GM12801 (cell line): Measurements from ENCODE around the gene MLF1.

Experiments
- CTCF ChIP-seq: IDR thresholded peaks from one replicate; pipeline ENCODE4 v1.5.1; 2011; ENCODE audit warnings: control low read depth; ENCODE audit not compliant: insufficient read length; ENCODE audit errors: extremely low read depth

MLF1 gene

GRCh38 chr3:158539414-158540014 is 31.5 kb upstream of the MLF1 start:
- no peak for TF ChIP-seq CTCF

GRCh38 chr3:158540066-158540465 is 30.9 kb upstream of the MLF1 start:
- no peak for TF ChIP-seq CTCF

- no peak for TF ChIP-seq CTCF
Observed at GRCh38 chr3:158548691-158549090, 22.3 kb upstream of the MLF1 start.

- TF ChIP-seq CTCF = no peak
Observed at GRCh38 chr3:158552124-158552523, 18.9 kb upstream of the MLF1 start.

- no peak for TF ChIP-seq CTCF
Observed at GRCh38 chr3:158559504-158559903, 11.5 kb upstream of the MLF1 start.

- TF ChIP-seq CTCF = no peak
Observed at GRCh38 chr3:158560979-158561378, 10.0 kb upstream of the MLF1 start.

GRCh38 chr3:158562674-158563073 is 8.3 kb upstream of the MLF1 start:
- TF ChIP-seq CTCF = no peak

- no peak for TF ChIP-seq CTCF
Observed at GRCh38 chr3:158563076-158563475, 7.9 kb upstream of the MLF1 start.
